HL-60/S4 treated with phorbol 12-myristate 13-acetate at 8.2 ng/mL for 4 days and 3 days (cell line): ENCODE results near the gene PWWP2B.

Source experiments
- in situ Hi-C: fragments of 300-500 bp; cut with MboI; formaldehyde crosslinking; loops from 2 replicates; pipeline ENCODE4 v1.15.0; 2022; ENCODE audit warnings: low sequenced_read_pairs

The PWWP2B gene

DNA sequence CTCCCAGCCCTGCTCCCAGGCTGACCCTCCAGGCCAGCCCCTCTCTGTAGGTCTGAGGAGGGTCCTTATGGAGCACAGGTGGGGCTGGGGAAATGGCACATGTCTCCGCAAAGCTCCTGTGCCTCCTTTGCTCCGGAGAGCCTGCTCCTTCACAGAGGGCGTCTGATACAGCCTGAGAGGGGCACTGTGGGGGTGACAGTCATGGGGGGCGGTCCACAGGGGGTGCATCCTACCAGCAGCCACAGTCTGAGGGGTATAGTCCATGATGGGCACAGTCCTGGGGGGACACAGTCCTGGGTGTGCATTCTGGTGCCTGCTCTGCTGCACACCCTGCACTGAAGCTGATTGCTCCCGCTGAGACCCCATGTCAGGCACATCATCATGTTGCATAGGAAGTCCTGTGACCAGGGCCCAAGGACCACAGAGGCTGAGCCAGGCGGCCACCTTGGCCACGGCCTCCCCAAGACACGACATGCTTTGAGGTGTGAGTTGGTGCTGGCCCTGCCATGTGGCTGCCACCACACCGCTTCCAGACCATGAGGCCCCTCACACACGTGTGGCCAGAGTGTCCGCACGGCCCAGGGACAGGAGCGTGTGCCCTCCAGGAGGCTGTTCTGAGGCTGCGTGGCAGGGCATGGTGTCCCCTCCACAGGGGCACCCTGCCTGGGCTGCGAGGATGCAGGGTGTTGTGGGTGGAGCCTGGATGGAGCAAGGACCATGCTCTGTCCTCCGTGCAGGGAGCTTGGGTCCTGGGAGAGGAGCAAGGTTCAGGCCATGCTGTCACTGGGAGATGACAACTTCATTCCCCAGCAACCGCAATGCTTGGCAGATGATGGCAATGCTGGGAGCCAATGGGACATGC is 59.2 kb downstream of the PWWP2B start:
- in situ Hi-C loops: loop anchor here (10.0 kb wide), 2 partner anchors 179 to 231 kb away; no protein-coding TSS in a partner anchor

DNA sequence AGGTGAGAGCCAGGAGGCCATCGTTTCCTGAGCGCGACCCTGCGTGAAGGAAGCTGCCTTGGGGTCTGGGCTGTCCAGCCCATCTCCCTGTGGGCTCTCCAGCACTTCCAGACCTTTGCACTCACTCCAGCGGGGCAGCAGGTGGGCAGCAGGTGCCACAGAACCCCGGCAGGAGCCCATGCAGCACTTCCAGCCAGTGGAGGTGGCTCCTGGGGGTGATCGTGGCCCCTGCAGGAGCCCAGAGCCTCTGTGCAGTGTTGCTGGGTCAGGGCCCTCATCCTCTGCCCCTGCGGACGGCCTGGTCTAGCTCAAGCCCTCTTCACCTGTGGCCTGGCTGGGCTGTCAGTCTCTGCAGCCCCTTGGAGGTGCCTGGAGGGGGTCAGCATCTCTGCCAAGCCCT is 59.9 kb downstream of the PWWP2B start:
- in situ Hi-C loops: loop anchor here (10.0 kb wide), 2 partner anchors 178 to 232 kb away; no protein-coding TSS in a partner anchor

- in situ Hi-C loops: loop anchor here (10.0 kb wide), 2 partner anchors 177 to 233 kb away; no protein-coding TSS in a partner anchor
These were observed 60.5 kb downstream of the PWWP2B start for GRCh38 chr10:132457328-132458070.

DNA sequence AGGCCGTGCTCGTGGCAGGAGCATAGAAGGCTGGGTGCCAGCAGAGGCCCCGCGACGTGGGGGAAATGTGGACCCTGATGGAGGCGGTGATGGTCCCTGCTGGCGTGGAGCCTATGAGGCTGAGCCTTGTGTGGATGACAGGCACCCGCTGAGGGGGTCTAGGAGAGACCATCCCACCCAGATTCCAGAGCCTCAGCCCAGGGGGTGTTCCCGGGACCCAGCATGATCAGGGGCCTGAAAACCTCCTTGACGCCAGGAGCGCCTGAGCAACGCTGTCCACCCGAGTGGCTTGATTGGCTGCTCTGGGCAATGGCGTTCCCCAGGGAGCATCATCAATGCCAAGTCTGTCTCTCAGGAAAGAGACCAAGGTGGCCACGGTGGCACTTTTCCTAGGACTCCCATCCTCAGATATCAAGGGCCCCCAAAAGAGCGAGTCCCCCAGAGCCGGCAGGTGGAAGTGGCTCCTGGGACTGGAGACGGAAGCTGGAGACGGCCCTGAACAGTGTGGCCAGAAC is 61.1 kb downstream of the PWWP2B start:
- in situ Hi-C loops: loop anchor here (10.0 kb wide), 2 partner anchors 177 to 233 kb away; no protein-coding TSS in a partner anchor

GRCh38 chr10:132458586-132459300 is 61.7 kb downstream of the PWWP2B start:
- in situ Hi-C loops: loop anchor here (10.0 kb wide), 2 partner anchors 176 to 234 kb away; no protein-coding TSS in a partner anchor

DNA sequence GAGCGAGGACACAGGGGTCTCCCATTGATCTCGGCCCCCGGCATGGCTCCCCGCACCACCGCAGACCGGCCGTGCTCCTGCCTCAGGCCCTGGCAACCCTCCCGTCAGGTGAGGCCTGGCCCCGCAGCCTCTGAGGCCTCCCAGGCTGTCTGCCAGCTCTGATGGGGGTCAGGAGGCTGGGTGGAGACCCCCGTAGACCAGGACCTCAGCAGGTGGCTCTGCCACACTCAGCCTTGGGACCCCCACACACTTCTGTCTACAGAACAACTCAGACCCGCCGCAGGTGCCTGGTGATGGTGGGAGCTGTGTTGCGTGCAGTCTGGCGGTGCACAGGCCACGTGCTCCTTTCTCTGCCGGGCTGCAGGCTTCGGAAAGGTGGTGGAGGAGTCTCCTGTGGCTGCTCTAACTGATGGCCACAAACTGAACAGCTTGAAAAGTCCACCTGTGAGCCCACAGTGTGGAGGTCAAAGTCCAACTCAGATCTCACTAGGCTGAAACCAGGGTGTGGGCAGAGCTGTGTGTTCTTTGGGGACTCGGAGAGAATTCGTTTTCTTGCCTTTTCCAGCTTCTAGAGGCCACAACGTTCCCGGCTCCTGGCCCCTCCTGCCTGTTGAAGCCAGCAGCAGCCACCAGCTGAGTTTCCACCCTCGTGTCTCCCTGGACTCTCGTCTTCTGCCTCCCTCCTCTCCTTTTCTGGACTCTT is 62.5 kb downstream of the PWWP2B start:
- in situ Hi-C loops: loop anchor here (10.0 kb wide), 2 partner anchors 175 to 235 kb away; no protein-coding TSS in a partner anchor

- in situ Hi-C loops: no loop called here
These were observed 63.1 kb downstream of the PWWP2B start for GRCh38 chr10:132460071-132460470.

DNA sequence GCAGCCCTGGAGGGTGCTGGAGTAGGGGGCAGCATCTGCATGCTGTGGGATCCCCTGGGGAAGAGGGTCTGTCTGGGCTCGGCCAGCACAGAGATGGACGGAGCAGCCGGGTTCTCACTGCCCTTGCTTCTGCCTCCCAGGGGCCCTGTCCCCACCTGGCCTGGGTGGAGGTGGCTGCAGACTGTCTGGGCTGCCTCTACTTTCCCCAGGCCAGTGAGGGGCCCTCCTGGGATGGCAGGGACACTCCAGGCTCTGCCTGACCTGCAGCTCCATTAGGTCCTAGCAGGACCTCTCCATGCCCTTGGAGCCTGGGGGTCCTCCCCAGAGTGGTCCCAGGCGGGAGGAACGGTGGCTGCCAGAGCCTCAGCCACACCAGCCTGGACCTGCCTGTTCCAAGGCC is 63.7 kb downstream of the PWWP2B start:
- in situ Hi-C loops: no loop called here

DNA sequence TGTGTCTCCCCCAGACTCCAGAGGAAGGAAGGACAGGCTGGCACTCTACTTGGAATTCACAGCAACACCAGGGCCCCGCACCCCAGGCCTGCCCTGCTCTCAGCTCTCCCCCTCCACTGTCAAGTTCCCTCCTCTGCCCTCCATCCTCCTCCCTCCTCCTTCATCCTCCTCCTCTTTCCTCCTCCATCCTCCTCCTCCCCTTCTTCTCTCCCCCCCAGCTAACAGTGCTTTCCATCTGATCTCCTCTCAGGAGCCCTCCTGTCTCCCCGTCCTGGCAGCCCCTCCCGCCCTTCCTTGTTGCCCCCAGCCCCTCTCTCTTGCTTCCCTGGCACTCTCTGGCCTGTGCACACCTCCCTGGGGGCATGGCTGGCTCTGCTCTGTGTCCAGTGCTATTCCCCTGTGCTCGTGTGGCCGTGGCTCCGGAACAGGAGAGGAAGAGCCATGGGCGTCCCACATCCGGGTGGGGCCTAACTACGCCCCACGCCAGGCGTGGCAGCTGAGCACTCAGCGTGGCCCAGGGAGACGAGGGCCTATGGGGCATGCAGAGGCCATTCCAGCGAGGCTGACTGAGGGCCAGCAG is 64.2 kb downstream of the PWWP2B start:
- in situ Hi-C loops: no loop called here

DNA sequence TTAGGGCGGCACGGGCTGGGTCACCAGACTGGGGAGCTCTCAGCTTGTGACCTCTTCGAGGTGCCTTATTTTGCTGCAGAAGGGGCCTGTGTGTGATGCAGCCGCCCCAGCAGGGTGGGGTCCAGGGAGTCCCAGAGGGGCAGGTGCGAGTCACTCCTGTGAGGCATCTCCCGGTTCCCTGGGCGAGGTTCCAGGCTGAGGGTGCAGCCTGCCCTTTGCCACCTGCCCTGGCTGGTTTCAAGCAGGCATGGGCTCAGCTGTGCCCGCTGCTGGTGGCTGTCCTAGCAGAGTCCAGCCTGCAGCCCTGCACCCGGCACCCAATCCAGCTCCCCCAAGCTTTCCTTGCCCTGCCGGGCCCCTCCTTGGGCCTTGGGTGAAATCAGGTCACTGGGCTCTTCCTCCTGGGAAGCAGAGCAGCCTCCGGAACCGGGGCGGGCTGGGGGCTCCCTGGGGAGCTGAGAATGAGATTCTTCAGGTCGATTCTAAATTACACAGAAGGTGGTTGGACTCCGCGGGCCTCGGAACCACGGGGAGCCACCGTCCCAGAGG is 64.8 kb downstream of the PWWP2B start:
- in situ Hi-C loops: no loop called here

DNA sequence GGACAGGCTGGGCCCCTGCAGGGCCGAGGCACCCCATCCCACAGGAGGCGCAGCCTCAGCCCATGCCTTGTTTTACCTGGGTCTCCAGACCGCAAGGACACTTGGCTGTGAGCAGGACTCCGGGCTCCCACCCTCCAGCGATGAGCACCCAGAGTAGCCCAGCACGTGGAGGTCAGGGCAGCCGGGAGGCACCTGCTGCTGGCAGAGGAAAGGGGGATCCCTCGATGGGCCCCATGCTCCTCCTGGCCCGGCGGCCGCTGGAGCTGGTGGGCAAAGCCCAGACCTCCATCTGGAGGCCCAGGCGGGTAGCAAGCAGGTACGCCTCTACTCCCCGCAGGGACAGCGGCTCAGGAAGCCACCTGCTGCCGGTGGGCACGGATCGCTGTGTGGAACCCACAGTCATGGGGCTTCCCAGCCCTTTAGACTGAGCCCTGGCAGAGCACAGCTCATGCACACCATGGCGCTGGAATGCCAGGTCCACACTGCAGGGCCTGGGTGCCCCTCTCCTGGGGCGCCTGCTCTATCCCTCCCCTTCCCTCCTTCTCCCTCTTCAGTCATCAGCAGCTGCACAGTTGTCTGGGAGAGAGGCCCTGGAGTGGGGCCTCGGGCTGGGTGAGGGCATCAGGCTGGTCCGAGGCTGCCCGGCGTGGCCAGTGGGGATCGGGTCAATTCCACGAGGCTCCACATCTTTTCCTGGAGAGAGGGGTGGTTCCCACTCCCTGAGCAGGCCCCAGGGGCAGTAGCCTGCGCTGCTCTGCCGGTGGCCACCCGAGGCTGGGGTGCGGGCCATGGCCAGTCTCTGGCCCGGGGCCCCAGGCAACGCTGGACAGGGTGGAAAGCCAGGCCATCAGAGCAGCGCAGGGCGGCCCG is 65.7 kb downstream of the PWWP2B start:
- in situ Hi-C loops: no loop called here

DNA sequence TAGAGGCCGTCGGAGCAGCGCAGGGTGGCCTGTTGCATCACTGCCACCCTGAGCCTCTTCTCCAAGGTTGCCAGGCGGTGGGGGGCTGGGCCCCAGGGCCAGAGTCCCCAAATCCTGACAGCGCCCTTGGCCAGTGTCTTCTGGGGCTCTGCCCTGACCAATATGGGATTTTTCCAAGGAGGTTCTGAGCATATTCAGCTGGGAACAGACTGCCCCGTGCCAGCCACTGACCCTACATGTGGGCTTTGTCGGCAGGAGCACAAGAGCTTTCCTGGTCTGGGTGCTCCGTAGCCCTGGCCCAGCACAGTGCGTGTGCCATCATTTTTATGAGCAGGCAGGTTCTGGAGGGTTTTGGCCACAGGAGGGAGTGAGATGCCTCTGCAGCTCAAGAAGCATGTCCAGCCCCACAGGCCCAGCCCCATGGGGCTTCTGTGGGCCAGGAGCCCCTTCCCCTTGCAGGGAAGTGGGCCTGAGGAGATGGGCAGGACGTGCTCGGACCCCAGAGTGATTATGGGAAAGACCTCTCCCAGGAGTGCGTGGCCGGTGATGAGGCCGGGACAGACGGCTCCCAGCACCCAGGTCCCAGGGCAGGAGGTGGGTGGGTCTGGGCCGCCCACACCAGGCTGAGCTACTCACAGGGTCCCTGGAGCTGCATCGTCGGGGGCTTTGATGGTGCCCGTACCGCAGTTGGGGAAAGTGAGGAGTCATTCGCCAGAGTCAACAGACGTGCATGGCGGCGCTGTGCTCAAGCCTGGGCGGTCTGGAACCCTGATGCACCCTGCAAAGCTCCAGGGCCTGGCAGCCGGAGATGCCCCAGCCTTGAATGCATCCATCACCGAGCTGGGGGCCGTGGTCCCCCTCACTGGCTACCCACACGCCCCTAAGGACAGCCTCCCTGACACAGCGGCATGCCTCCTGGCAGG is 66.6 kb downstream of the PWWP2B start:
- in situ Hi-C loops: no loop called here

DNA sequence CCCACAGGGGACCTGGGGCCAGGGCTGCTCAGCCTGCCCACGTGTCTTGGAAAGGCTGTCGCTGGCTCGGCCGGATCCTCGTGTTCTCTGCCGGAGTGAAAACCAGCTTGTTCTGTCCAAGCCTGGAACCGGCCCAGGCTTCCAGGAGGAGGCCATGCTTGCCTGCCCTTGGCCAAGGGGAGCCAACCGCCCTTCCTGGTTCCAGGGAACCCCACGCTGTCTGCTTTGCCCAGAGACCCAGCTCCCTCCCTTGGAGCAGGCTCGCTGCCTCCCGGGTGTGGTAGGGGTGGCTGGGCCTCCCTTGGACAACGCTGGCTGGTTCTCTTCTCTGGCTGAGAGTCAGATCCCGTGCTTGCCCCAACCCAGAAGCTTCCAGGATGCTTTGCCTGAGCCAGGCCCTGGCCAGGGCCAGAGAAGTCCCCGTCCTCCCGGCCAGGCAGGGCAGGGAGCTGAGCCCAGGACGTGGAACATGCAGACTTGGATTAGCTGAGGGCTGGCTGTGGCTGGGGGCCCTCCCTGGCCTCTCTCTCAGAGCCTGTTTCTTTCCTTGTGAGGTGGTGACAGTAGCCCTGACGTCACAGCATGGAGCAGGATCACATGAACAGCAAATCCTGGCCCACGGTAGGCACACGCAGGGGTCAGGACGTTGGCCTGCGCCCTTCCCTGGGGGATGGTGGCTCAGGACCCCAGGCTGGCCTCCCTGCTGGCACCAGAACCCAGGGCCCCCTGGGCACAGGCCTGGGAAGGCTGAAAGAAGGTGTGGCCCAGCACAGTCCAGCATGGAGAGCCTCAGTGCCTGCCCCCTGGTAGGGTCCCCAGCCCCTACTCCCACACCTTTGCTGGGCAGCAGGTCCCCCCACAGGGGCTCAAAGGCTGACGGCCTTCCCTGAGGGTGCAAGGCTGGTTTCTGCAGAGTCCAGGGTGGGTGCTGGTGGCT is 67.5 kb downstream of the PWWP2B start:
- in situ Hi-C loops: no loop called here

DNA sequence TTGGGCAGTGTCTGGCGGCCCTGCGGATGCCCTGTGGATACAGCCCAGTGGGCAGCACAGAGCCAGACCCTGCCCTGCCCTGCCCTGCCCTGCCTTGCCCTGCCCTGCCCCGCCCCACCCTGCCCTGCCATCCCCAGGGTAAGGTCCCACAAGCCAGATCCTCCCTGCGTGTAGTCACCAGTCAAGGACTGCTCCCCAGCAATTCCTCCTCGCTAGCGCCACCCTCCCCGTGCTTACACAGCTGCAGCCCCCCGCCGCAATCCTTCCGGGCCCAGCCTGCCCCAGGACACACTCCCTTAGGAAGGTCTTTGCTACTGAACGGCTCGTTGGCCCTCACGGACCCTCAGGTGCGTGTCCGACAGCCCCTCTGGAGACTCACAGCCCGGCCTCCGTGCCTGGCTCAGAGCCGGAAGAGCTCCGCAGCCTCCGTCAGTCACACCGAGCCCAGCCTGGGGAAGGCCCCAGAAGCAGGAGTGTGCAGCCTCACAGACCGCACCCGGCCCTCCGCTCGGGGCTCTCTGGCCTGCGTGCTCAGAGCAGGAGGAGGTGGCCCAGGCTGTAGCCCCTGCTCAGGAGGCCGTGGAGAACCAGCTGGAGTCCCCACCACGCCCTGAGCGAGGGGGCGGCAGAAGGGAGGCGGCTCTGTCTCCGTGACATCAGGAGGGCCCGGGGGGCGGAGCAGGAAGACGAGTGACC is 68.3 kb downstream of the PWWP2B start:
- in situ Hi-C loops: no loop called here

DNA sequence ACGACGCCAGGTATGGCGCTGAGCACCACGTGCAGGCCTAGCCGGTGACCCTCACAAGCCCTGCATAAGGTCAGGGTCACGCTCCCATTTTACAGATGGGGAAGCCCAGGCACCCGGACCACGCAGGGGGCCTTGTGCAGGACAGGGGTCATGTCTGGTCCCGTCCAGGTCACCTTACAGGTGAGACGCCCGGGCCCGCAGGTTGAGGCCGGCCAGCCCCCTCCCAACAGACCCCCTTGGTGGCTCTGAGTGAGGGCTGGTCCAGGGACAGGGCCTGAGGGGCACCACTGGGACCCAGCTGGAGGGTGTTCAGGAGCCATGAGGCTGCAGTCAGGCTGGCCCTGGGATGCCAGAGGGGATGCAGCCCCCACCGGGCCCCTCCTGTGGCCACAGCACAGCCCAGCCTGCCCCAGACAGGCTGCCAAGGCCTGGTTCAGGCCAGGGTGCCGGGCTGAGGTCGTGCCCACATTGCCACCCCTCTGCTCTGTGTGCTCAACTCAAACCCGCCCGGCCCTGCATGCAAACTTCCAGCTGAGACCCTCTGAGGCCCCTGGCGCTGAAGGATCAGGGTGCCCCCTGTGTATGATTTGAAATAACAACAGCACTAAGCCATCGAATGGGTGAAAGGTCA is 69.0 kb downstream of the PWWP2B start:
- in situ Hi-C loops: no loop called here
